Limb (tissue), 2 donors: ENCODE data around the gene ACY1.

Source experiments
- DNase-seq, 2 donors: peaks; one replicate each; pipeline ENCODE4 v3.0.0-alpha.2; 2016; ENCODE audit errors: extremely low spot score in 2 of 2

ACY1 gene

DNA sequence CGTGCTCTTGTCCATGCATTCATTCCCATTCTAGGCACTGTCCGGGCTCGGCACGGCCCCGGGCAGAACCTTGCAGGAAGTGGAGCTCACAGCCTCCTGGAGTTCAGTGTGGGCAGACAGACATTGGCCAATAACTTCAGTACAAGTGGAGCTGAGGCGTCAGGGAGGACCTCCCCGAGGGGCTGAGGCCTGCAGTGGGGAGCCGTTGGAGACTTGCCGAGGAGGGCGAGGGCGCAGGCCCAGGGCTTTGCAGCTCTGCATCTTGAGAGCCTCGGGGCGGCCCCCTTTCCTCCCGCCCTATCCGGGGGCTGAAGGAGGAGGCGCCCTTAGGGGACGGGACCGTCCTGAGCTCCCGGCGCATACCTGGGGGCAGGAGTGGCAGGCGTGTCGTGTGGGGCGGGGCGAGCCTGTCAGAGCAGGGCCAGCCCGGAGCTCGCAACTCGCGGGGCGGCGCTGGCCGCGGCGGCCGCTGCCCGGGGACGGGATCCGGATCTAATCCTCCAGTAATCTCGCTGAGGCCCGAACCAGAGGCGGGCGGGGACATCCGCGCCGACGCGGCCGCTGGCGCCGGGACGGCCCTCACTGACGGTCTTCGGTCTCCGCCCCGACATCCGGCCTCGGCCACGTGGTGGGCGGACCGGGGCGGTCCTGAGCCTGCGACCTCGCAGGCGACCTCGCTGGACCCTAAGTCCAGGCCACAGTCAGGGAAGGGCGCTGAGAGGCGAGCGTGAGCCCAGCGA, at the start of gene ACY1:
ACY1 (plus strand) TSS at position 698 of the 740 bp plus-strand sequence. CDS start 530 bp downstream, outside the sequence.
- DNase-seq, result peak; percentile 70 to 84

DNA sequence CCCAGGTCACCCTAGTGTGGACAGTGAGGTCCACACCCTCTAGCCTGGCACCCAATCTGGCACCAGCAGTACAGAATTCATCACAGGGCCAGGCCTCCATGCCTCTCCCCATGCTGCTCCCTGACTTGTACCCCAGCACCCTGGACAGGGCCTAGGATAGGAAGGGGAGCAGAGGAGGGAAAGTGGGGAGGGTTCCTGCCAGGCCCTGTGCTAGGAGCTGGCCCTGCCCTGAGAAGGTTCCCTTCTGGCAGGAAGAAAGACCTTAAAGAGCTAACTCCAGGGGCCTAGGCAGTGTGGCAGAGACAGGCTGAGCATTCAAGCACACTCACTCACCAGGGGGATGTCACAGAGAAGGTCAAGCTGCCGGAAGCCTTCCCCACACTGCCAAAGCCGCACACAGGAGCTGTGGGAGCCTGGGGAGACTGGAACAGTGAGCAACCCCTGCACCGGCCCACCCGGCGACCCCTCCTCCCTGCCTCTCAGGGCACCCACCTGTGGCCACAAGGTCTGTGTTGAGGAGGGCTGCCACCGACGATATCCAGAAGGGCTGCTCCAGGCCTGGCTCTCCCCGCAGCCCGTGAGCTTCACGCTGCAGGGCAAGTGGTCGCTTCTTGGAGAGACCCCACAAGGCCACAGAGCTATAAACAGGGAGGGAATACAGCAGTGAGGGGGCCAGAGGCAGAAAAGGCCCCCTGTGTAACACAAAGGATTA, 49.0 kb upstream of the ACY1 start:
- DNase-seq, result no peak

DNA sequence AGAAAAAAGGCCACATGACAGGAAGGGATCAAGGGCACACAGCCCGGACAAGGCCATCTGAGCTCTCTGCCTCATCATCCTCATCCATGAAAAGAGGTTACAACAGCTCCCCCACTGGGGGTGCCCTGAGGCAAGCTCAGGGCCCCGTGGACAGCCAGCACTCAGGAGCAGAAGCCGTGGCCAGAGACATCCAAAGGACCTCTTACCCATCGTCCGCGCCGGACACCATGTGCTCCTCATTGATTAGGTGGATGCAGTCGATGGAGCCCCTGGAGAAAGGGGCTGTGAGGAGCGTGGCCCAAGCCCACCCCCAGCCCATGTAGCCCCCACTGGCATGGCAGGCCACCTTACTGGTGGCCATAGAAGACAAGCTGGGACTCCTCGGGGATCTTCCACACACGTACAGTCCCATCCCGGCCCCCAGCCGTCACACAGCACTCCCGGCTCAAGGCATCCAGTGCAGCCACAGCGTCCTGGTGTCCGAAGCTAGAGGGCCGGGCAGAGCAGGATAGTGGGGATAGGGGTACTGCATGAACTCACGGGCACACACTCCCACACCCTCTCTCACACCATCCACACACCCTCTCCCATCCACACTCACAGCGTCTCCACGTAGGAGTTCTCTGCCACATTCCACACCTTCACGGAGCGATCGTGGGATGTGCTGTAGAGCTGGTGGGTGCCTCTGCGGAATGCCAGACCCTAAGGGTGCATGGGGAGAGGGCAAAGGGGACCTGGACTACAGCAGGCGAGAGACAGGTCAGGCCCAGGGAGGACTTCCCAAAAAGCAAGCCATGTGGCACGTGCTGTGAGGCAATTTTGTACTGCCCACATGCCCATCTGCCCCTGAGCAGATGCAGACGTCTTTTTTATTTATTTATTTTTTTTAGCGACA, 48.1 kb upstream of the ACY1 start:
- no peak for DNase-seq

DNA sequence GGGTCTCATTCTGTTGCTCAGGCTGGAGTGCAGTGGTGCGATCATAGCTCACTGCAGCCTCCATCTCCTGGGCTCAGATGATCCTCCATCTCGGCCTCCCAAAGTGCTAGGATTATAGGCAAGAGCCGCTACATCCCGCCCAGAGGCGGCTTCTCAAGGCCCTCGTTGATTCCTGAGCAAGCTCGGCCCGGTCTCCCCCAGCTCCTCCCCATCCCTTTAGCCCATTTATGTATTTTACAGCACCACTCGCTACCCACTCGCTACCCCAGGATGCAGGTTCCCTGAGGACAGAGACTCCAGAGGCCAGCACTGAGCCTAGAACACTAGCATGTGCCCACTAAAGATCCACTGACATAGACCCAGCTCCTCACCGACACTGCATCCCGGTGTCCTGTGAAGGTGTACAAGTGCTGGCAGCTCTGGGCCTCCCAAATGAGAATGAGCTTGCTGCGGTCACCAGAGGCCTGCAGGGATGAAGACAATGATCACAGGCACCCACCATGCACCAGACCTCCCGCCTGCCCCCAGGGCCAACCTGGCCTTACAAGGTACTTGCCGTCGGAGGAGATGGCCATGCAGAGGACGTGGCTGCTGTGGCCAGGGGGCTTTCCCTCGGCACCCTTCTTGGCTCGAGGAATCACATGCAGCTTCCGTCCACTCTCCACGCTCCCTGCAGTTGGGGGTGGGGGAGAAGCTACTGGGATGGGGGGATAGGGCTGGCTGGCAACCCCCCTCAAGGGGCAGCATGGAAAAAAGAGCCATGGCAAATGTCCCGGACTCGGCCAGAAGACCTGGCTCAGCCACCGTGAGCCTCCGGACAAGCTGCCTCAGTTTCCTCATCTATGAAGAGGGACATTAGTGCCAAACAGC, 47.2 kb upstream of the ACY1 start:
- no peak for DNase-seq

DNA sequence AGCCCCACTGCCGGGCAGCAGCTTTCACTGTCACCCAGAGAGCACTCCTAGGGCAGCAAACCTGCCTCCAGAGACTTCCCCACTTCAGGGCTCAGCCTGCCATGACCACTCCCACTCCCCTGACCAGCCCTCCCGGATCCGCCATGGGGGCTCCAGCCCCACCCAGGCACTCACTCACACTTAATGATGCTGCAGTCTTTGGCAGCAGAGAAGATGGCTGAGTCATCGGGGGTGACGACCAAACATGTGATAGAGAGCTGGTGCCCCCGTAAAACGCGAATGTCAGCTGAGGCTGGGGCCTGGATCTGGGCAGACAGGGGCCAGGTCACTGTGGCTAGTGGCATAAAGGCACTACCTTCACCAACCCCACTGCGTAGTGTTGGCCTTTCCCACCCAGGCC, 46.3 kb upstream of the ACY1 start:
- no peak for DNase-seq

DNA sequence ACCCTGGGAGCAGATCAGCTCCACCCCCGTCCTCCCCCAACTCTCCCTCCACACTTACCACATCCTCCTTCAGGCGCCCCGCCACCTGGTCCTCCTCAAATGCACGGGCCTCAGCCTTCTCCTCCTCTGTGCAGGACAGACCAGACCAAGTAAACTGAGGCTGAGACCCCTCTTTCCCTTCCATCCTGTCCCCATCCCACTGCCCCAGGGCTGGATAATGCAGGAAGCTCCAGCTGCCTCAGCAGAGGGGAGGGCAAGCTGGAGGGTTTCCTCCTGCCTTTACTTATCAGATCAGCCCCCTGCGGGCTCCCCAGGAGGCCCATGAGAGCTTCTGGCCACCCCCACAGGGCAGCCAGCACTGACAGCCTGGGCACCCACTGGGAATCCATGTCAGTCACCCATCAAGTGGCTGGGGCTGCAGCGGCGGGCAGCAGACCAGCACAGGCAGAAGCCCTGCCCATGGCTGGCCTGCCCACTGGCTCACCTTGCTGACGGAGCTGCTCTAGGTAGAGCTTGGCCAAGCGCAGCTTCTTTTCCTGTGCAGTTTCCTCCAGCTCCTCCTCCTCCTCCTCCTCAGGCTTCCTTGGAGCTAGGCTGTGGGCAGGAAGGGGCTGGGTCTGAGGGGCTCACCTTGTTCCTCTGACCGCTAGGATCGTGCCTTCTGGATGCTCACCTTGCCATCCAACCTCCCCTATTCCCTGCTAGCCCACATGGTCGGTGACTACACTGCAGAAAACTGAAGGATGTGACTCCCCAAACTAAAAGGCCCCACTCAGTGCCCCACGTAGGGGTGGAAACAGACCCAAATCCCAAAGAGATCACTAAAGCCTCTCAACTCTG, 45.5 kb upstream of the ACY1 start:
- no peak for DNase-seq

DNA sequence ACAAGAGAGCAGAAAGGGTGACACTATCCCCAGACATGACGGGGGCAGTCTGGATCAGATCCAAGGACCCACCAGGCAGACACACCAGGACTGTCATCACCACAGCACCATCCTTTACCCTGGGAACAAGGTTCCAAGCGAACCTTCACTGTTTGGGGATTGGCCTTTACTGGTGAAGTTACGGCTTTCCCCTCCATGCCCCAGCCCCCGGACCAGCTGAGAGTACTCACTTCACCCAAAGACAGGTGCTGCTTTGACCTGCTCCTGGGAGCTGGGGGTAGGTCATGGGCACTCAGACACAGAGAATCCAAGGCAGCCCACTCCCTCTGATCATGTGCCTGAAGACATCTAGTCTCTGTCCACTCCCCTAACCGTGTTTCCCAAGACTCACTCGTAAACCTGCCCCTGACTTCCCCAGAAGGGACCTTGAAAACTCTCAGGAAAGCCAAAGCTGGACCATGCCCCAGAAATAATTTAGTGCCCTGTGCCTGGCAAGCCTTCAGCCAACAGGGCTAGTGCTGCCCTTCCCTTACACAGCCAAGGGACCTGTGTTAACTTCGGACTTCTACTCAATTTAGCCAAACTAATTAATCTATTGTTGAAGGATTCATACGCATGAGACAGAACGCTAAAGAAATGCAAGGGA, 44.4 kb upstream of the ACY1 start:
- DNase-seq, result peak in 1 of 2 donors; percentile 11

DNA sequence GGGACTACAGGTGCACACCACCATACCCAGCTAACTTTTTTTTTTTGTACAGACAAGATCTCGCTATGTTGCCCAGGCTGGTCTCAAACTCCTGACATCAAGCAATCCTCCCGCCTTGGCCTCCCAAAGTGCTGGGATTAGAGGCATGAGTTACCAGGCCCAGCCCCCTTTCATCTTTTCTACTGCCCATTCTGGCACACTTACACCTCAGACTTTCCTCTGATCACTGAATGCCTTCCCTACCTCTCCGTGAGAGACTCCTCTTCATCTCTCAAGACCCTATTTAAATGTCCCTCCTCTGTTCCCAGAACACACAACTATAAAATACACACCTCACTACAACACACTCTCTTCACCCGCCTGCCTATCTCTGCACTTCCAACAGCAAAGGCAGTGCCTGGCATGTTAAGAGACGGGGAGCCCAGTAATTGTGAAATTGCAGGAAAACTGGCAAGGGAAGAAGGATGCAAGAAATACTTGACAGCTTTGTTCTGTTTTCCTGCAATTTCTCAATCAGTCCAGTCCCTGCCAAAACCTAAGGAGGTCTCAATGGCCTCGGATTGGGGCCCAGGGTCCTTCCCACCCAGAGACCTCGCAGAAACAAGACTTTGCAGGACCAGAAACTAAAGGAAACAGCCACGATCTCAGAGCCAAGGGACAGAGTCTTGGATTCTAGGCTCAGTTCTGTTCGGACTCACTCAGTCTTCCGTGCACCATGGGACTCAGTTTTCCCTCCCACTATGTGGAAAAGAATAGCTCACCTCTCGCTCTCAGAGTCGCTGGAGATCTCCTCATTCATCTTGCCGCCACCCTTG, 42.5 kb upstream of the ACY1 start:
- DNase-seq, result no peak

DNA sequence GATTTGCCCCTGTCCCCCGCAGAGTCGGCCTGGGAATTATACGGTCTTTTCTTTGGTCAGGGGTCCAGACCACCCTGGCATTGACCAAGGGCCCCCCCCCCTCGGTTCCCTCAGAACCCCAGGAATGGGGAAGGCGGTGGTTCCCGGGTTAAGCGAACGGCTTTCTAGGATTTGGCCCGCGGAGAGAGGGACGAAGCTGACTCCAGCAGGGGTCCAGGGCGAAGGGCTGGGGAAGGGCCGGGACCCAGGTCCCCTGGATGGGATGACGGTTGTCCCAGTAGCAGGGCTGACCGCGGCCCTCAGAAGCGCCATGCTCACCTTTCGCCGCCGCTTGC, 41.9 kb upstream of the ACY1 start:
- no peak for DNase-seq

DNA sequence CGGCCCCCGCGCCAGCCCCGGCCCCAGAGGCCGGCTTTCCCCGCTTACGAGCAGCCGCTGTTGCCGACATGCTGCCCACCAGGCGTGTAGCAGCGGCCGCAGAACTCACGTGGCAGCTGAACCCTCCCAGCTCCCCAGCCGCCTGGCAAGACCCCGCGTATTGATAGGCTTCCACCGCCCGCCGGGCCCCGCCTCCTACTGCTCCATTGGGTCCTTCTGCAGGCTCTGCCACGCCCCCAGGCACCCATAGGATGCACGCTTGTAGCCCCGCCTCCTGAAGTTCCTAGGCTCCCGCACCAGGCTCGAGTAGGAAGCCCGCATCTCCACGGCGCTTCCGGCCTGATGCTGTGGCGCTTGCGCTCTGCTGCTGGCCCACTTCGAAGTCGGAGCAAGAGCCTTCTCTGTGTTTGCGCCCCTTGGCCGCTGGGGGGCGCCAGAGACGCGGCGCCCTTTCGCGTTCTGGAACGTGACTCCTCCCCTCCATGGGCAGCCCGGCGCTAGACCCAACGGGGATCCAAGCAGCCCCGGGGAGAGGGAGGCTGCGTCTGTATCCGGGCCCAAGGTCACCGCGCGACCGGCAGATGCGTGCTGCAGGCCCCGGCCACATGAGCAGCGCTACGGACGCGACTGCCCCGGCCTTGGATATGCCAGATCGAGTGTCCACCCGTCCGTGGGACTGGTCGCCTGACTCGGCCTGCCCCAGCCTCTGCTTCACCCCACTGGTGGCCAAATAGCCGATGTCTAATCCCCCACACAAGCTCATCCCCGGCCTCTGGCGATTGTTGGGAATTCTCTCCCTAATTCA, 41.3 kb upstream of the ACY1 start, which contains the start of the genes PARP3 and RRP9:
PARP3 (plus strand) TSS at position 566 of the 805 bp plus-strand sequence. CDS start 993 bp downstream, outside the sequence.
RRP9 (minus strand) TSS at position 107 of the 805 bp plus-strand sequence; CDS start at position 70, 37 bp downstream.
- peak; percentile 99 to 100 for DNase-seq

DNA sequence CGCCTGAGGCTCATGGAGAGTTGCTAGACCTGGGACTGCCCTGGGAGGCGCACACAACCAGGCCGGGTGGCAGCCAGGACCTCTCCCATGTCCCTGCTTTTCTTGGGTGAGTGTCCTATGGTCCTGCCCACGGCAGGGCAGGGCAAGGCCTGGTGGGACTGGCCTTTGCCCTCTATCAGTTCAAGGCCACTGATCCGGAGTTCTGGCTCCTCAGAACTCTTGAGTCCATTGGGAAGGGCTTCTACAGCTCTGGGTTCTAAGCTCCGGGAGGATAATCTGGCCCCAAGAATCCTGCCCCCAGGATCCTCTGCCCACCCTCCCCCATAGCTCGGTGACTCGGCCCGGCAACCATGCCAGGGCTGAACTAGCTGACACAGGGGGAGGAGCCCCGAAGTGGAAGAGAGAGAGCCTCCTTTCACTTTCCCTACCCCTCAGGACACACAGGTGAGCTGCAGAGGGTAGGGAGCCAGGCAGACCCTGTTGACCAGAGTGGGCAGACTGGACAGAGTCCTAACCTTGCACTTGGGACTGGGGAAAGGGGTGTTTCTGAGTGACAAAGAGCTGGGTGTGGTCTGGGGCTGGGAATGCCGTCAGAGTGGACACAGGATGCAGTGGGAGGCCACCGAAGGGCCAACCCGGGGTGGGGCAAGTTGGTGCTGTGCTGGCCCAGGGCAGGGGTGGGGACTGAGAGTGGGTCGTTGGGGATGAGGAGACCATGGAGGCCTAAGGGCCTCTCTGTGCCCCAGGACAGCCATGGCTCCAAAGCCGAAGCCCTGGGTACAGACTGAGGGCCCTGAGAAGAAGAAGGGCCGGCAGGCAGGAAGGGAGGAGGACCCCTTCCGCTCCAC, 40.5 kb upstream of the ACY1 start:
- peak in 1 of 2 donors; percentile 42 for DNase-seq

DNA sequence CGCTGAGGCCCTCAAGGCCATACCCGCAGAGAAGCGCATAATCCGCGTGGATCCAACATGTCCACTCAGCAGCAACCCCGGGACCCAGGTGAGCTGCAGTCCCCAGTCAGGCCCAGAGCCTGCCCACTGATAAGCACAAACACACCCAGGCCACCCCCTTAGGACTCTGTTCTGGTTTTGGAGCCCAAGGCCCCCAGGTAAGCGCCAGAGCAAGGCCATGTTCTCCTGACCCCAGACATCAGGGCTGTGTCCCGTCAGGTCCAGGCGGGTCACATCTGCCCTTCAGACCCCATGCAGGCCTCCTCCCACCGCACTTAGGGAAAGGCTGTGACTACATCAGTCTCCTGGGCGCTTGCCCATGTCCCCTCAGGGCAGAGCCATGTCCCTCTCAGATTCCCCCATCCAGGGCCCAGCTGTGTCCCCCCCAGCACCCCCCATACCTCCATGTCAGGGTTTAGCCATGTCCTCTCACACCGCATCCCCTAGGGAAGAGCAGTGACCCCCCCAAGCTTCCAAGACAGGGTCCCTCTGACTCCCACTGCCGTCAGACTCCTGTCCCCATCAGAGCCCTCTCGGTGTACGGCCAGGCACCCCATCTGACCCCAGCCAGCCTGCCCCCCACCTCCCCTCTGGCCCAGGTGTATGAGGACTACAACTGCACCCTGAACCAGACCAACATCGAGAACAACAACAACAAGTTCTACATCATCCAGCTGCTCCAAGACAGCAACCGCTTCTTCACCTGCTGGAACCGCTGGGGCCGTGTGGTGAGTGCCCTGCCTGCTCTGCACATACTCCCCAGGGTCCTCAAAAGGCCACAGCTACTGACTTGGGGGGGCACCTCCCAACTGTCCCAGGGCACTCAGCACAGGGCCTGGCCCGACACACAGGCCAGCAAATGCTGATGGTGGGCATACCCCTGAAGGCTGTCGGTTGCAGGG, 39.6 kb upstream of the ACY1 start:
- peak in 1 of 2 donors; percentile 36 for DNase-seq

DNA sequence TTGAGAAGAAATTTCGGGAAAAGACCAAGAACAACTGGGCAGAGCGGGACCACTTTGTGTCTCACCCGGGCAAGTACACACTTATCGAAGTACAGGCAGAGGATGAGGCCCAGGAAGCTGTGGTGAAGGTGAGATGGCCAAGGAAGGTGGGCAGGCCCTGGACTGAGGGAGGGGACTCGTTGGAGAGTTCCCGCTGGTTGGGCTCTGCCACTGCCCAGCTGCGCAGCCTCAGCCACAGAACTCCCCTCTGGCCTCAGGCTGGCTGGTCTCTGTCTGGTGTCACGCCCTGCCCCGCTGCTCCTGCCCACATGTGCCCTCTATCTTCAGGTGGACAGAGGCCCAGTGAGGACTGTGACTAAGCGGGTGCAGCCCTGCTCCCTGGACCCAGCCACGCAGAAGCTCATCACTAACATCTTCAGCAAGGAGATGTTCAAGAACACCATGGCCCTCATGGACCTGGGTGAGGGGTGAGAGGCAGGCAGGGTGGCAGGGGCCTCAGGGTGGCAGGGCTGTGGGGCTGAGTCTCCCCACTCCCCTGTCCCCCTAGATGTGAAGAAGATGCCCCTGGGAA, 38.8 kb upstream of the ACY1 start:
- peak in 1 of 2 donors; percentile 16 for DNase-seq

DNA sequence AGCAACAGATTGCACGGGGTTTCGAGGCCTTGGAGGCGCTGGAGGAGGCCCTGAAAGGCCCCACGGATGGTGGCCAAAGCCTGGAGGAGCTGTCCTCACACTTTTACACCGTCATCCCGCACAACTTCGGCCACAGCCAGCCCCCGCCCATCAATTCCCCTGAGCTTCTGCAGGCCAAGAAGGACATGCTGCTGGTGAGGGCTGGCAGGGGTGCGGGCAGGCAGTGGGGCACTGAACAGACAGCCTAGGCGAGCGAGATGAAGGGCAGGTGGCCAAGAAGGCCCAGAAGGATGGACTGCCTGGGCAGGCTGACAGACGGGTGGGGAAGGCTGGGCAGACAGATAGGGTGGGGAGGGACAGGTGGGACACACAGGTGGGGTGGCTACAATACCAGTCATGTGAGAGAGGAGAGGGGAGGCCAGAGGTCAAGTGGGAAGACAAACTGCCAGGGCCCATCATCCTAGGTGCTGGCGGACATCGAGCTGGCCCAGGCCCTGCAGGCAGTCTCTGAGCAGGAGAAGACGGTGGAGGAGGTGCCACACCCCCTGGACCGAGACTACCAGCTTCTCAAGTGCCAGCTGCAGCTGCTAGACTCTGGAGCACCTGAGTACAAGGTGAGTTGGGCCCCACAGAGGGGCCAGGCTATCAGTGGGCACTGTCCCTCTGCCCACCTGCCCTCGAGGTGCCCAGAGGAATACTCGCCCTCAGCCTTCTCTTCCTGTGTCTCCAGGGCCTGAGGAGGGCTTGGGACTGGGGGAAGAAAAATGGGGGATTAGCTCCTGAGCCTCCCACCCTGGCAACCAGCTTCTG, 38.1 kb upstream of the ACY1 start:
- DNase-seq, result peak in 1 of 2 donors; percentile 23
